NT2/D1 (cell line): ENCODE measurements around the gene RPTOR.

Source experiments
- SUZ12 ChIP-seq: IDR thresholded peaks from 2 replicates; pipeline ENCODE4 v1.6.1; 2011; ENCODE audit not compliant: insufficient read length, insufficient read depth; ENCODE audit errors: extremely low read depth
- YY1 ChIP-seq: IDR thresholded peaks from 2 replicates; pipeline ENCODE4 v1.6.1; 2011; ENCODE audit not compliant: insufficient read length, insufficient read depth
- ZNF274 ChIP-seq: IDR thresholded peaks from 2 replicates; pipeline ENCODE4 v1.6.1; 2011; ENCODE audit warnings: mild to moderate bottlenecking, low read depth, low read length

GRCh38 chr17:80526116-80526910 is 18.3 kb upstream of the RPTOR start:
- TF ChIP-seq YY1 (no peak), ZNF274 (no peak), SUZ12 (no peak)
